Pulmonary artery endothelial cell (primary cell): Measurements from ENCODE around the gene NADSYN1. TPM values are rescaled to one million over a fixed set of nuclear protein-coding genes. Genes with fewer than 3 reads are reported as not detected.
"Not testable (repeated sequence)": the region's sequence is repeated elsewhere in the genome, so short reads cannot be mapped to it uniquely, and the experiment has no call there.

ENCODE experiments used
- DNase-seq: peaks from one replicate; pipeline ENCODE4 v3.0.0-alpha.2; 2011; ENCODE audit warnings: low read depth, low spot score
- total RNA-seq: library from RNA; depleted of rRNA; stranded (reverse); fragments of >200 nt; gene quantifications from 2 replicates; pipeline ENCODE4 v1.2.3, GENCODE V29; 2014

Gene NADSYN1
- total RNA-seq, 1 donor from 2014 or later: 93.6 TPM

GRCh38 chr11:71525188-71525937 lies 72.4 kb downstream of the NADSYN1 start:
- no peak for DNase-seq

GRCh38 chr11:71525938-71526495 lies 73.0 kb downstream of the NADSYN1 start:
- DNase-seq: no peak

DNA sequence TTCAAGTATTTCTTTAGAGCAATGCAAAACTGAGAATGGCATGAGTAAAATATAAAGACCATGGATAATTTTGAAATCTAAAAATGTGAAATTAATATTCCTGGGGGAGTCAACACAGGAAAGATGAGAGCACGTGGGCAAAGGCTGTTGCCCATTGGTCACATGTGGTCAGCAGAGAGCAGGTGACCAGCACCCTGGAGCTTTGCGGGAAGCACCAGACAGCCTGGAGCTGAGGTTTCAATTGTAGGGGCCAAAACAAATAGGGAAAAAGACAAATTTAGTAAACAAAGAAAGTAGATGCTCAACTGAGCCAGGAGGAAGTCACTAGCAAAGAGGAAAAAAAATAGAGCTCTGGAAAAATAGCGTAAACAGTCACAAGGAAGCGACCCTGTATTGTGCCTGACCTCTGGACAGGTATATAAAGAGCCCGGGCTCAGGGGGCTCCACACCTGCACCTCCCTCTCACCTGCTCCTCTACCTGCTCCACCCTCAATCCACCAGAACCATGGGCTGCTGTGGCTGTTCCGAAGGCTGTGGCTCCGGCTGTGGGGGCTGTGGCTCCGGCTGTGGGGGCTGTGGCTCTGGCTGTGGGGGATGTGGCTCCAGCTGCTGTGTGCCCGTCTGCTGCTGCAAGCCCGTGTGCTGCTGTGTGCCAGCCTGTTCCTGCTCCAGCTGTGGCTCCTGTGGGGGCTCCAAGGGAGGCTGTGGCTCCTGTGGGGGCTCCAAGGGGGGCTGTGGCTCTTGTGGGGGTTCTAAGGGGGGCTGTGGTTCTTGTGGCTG lies 74.0 kb downstream of the NADSYN1 start, which contains the start of gene KRTAP5-7:
Gene KRTAP5-7 (plus strand): TSS at position 472 of the 780 bp plus-strand sequence. CDS start 34 bp downstream, at position 506.
- not testable (repeated sequence) for DNase-seq

DNA sequence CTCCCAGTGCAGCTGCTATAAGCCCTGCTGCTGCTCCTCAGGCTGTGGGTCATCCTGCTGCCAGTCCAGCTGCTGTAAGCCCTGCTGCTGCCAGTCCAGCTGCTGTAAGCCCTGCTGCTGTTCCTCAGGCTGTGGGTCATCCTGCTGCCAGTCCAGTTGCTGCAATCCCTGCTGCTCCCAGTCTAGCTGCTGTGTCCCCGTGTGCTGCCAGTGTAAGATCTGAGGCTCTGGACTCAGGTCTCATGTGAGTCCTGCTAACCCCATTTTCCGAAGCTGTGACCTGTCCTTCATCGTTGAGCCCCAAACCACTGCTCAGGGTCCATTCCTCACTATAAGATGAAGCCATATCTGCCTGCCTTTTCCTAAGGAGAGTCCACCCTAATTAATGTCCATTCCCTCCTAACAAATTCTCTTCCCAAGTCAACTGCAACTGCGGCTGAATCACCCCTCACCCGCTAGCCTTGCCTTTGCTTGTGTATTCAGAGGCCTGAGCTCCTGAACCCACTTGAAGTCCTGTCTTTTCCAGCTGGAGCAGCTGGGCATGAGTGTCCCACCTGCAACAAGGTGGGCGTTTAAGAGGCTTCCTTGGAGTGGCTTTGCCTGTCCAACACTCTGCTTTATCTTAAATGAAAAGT lies 74.7 kb downstream of the NADSYN1 start:
- DNase-seq: no peak

GRCh38 chr11:71530602-71531001 lies 77.6 kb downstream of the NADSYN1 start:
- DNase-seq: no peak

DNA sequence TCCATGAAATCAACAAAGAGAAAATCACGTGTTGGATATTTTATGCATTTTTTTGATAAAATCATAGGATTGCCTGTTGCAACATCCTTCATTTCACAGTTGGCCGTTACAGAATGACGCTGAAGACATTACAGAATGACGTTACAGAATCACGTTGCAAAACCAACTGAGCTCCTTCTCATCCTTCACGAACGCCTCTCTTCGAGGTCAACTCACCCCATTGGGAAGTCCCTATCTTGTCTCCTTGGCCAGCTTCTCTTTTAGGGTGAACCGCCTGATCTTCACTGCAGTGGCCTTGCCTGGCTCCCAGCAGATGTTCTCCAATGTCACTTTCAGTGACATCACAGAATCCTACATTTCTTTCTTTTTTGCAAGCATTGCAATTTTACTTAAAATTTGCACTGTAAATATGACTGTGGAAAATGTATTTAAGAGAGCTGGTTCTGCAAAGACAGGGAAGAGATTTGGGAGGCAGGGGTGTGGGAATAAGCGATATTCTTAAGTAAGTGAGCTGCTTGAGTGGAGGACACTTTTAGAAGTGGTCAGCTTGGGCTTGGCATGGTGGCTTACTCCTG lies 79.1 kb downstream of the NADSYN1 start:
- DNase-seq: no peak

DNA sequence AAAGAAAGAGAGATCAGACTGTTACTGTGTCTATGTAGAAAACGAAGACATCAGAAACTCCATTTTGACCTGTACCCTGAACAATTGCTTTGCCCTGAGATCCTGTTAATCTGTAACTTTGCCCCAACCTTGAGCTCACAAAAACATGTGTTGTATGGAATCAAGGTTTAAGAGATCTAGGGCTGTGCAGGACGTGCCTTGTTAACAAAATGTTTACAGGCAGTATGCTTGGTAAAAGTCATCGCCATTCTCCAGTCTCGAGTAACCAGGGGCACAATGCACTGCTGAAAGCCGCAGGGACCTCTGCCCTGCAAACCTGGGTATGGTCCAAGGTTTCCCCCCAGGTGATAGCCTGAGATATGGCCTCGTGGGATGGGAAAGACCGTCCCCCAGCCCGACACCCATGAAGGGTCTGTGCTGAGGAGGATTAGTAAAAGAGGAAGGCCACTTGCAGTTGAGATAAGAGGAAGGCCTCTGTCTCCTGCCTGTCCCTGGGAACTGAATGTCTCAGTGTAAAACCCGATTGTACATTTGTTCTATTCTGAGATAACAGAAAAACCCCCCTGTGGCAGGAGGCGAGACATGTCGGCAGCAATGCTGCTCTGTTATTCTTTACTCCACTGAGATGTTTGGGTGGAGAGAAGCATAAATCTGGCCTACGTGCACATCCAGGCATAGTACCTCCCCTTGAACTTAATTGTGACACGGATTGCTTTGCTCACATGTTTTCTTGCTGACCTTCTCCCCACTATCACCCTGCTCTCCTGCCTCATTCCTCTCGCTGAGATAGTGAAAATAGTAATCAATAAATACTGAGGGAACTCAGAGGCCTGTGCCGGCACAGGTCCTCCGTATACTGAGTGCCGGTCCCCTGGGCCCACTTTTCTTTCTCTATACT lies 82.0 kb downstream of the NADSYN1 start:
- not testable (repeated sequence) for DNase-seq

DNA sequence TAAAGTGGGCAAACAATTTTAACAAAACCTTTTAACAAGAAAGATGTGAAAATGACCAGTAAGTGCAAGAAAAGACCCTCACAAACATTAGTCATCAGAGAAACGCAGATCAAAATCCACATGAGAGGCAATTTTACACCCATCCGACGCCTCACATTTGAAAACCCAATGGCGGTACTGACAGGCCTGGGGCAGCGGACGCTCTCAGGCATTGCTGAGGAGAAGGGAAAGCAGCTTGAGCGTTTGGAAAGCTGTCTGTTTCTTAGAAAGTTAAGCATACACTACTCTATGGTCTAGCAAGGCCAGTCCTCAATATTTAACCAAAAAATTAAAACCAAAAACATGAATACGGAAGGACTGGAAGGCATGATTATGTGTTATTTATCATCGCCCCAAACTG lies 82.8 kb downstream of the NADSYN1 start:
- no peak for DNase-seq

GRCh38 chr11:71537537-71537936 lies 84.5 kb downstream of the NADSYN1 start:
- no peak for DNase-seq

DNA sequence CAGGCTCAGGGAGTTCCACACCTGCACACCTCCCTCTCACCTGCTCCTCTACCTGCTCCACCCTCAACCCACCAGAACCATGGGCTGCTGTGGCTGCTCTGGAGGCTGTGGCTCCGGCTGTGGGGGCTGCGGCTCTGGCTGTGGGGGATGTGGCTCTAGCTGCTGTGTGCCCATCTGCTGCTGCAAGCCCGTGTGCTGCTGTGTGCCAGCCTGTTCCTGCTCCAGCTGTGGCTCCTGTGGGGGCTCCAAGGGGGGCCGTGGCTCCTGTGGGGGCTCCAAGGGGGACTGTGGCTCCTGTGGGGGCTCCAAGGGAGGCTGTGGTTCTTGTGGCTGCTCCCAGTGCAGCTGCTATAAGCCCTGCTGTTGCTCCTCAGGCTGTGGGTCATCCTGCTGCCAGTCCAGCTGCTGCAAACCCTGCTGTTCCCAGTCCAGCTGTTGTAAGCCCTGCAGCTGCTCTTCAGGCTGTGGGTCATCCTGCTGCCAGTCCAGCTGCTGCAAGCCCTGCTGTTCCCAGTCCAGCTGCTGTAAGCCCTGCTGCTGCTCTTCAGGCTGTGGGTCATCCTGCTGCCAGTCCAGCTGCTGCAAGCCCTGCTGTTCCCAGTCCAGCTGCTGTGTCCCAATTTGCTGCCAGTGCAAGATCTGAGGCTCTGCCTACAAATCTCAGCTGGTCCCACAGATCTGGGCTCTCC lies 85.1 kb downstream of the NADSYN1 start, which contains the start of gene KRTAP5-8:
Gene KRTAP5-8 (plus strand): TSS at position 49 of the 689 bp plus-strand sequence. CDS start 31 bp downstream, at position 80.
- DNase-seq: not testable (repeated sequence)

GRCh38 chr11:71538666-71538990 lies 85.6 kb downstream of the NADSYN1 start:
- no peak for DNase-seq

GRCh38 chr11:71539017-71539416 lies 86.0 kb downstream of the NADSYN1 start:
- no peak for DNase-seq

DNA sequence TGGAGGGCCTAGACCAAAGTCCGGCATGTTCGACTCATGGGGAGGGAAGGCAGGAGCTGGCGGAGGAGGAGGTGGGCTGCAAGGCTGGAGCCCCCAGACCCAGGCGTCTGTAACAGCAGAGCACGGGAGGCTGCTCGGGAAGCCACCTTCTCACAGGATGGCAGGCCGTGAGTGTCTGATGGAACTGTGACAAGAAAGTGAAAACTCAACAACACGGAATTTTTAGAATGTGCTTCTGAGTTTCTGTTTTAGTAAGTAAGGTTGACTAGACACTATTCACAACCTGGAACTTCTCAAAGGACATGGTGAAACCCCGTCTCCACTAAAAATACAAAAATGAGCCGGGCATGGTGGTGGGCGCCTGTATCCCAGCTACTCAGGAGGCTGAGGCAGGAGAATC lies 87.0 kb downstream of the NADSYN1 start:
- not testable (repeated sequence) for DNase-seq

DNA sequence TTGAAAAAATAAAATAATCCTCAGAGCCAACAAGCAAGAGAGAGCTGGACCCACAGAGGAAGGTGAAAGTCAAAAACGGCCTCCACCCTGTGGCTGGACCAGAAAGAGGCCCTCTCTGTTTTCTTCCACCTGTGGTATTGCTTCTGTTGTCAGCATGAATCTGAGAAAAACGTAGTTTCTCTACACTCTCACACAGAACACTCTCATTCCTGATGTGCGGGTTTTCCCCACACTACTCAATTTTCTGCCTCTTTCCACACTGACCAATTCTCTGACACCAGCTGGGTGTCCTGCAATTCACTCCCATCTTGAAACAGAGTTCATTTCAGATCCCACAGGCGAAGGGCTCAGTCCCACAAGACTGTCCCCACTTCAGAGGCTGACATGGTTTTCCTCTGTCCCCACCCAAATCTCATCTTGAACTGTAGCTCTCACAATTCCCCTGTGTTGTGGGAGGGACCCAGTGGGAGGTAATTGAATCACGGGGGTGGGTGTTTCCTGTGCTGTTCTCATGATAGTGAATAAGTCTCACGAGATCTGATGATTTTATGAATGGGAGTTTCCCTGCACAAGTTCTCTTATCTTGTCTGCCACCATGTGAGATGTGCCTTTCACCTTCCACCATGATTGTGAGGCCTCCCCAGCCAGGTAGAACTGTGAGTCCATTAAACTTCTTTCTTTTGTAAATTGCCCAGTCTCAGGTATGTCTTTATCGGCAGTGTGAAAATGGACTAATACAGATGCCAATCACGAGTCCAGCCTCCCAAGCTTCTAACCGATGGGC lies 87.7 kb downstream of the NADSYN1 start:
- not testable (repeated sequence) for DNase-seq

- DNase-seq: no peak
Measured at GRCh38 chr11:71542382-71542781, 89.4 kb downstream of the NADSYN1 start.

GRCh38 chr11:71542879-71543777 lies 90.1 kb downstream of the NADSYN1 start:
- no peak for DNase-seq

- no peak for DNase-seq
Measured at GRCh38 chr11:71543866-71544265, 90.9 kb downstream of the NADSYN1 start.
